Astrocyte of the cerebellum (primary cell): ENCODE data around the gene TOLLIP.
"Not testable (repeated sequence)": the region's sequence is repeated elsewhere in the genome, so short reads cannot be mapped to it uniquely, and the experiment has no call there.

Source experiments
- DNase-seq: peaks from one replicate; pipeline ENCODE4 v3.0.0-alpha.2; 2011; ENCODE audit warnings: low read depth
- H3K4me3 ChIP-seq: 2 replicates; pipeline ENCODE4 v1.5.1; 2011; ENCODE audit warnings: mild to moderate bottlenecking, low read depth, low read length, moderate library complexity
- in situ Hi-C: cut with HindIII; loops from 2 replicates; pipeline ENCODE4 v1.10.0; 2017; ENCODE audit warnings: low sequenced_read_pairs
- TF ChIP-seq, protein P1 (sequence below): IDR thresholded peaks from 2 replicates; pipeline ENCODE4 v1.5.1; 2012; ENCODE audit warnings: low read length, low read depth, moderate library complexity, mild to moderate bottlenecking; ENCODE audit errors: missing control alignments

The TOLLIP gene

DNA sequence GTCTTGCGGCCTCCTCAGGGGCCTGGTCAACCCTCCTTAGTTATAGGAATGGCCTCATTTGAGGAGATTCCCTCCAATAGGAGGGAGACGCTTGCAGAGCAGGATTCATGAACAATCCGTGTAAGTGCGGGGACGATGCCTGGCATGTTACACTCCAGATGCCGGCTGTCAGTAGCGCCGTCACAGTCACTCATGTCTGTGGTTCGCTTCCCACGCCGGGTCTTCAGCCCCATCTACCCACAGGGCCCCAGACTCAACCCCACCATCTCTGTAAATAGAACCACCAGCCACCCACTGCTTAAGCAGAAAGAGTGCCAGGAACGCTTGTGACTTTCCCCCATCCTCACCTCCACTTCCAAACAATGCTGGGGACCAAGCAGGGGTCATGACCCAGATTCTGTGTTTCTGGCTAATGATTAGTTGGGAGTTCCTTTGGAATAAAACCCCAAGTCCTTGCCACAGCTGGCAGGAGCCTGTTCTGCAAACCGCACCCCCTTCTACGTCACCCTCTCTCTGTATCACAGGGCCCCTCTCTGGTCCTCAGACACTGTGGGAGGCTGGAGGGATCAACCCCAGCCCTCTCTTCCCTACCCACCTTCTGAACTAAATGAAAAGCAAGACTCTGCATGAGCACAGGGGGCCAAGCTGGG, 38.8 kb upstream of the TOLLIP start:
- no peak for DNase-seq
- no peak overlapping the region for H3K4me3 ChIP-seq
- TF ChIP-seq, protein P1, sequence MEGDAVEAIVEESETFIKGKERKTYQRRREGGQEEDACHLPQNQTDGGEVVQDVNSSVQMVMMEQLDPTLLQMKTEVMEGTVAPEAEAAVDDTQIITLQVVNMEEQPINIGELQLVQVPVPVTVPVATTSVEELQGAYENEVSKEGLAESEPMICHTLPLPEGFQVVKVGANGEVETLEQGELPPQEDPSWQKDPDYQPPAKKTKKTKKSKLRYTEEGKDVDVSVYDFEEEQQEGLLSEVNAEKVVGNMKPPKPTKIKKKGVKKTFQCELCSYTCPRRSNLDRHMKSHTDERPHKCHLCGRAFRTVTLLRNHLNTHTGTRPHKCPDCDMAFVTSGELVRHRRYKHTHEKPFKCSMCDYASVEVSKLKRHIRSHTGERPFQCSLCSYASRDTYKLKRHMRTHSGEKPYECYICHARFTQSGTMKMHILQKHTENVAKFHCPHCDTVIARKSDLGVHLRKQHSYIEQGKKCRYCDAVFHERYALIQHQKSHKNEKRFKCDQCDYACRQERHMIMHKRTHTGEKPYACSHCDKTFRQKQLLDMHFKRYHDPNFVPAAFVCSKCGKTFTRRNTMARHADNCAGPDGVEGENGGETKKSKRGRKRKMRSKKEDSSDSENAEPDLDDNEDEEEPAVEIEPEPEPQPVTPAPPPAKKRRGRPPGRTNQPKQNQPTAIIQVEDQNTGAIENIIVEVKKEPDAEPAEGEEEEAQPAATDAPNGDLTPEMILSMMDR: no peak
- in situ Hi-C loops: no loop called here

DNA sequence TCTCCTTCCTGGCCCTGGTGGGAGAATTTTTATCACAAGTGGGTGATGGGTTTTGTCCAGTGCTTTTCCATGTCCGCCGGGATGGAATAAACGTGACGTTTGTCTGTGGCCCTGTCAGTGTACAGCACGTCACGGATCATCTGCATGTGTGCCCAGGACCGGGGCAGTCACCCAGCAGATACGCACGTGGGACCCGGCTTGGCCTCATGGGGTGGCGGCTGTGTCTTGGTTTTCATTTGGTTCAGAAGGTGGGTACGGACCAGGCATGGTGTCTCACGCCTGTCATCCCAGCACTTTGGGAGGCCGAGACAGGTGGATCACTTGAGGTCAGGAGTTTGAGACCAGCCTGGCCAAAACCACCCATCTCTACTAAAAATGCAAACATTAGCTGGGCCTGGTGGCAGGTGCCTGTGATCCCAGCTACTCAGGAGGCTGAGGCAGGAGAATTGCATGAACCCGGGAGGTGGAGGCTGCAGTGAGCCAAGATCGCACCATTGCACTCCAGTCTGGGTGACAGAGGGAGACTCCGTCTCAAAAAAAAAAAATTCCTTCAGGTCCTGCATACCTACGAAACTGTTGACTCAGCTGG, 38.1 kb upstream of the TOLLIP start:
- DNase-seq, in situ Hi-C loops, H3K4me3 ChIP-seq: not testable (repeated sequence)

DNA sequence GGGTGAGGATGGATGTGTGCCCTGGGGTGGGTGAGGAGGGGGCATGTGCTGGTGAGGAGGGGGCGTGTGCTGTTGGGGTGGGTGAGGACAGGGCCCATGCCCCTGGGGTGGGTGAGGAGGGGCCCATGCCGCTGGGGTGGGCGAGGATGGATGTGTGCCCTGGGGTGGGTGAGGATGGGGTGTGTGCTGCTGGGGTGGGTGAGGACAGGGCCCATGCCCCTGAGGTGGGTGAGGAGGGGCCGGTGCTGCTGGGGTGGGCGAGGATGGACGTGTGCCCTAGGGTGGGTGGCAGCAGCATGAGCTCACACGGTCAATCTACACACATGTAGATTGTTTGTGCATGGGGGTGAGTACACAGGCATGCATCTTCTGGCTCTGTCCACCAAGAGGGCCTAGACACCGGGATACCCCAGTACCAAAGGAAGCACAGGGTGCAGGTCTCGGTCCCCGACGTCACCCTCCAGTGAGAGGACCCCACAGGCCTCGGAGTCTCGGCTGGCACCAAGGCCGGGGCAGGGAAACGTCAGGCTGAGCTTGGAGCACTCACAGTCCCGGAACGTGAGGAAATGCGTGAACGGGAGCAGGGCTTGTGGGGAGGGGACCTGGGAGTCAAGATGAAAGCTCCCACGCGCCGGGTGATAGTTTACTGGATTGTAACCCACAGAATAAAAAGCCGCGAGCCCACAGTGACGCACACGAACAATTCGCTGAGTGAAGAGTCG, 37.4 kb upstream of the TOLLIP start:
- DNase-seq: no peak
- in situ Hi-C loops: no loop called here
- H3K4me3 ChIP-seq: no peak overlapping the region
- TF ChIP-seq, protein P1: no peak

DNA sequence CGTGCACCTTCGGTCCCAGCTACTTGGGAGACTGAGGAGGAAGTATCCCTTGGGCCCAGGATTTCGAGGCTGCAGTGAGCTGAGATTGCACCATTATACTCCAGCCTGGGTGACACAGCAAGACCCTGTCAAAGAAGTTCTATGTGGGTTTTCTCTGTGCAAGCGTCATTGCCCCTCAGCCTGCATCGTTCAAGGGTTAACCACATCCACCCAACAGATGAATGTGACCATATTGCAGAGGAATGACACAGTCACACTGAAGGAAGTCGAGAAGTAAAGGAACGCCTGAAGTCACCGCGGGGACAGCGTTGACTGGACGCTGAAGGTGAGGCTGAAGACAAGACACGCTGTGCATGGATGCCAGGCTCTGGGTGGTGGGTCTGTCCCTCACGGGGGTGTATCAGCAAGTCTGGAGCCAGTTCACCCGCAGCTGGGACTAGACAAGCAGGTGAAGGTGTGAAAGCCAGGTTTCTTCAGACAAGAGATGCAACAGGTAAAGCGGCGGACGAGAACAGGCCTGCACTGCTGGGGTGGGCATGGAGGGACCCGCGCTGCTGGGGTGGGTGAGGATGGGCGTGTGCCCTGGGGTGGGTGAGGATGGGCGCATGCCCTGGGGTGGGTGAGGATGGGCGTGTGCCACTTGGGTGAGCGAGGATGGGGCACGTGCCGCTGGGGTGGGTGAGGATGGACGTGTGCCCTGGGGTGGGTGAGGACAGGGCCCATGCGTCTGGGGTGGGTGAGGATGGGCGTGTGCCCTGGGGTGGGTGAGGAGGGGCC, 36.5 kb upstream of the TOLLIP start:
- TF ChIP-seq, protein P1: no peak
- no peak overlapping the region for H3K4me3 ChIP-seq
- in situ Hi-C loops: no loop called here
- no peak for DNase-seq

DNA sequence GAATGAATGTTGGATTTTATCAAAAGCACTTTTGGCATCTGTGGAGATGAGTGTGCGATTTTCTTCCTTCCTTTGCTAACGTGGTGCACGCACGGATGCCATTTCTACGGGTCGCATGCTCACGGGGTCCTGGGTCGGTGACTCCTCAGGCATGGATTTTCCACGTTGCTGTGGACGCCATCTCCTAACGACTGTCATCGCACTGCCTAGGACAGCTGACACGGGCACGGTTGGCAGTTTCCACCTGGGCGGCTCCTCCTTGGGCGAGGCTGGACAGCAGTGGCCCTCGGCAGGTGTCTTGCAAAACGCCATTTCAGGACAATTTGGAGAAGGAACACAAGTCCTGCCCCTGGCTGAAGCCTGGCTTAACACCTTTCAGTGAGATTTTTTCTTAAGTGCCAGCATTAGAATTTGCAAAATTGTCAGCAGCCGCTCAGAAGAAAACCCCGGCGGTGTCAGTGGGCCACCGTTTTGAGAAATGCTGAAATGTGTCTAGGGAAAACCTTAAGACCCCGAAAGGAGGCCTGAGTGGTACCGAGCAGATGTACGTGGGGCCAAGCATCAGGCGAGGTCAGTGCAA, 34.7 kb upstream of the TOLLIP start:
- no peak overlapping the region for H3K4me3 ChIP-seq
- in situ Hi-C loops: no loop called here
- TF ChIP-seq, protein P1: no peak
- no peak for DNase-seq

DNA sequence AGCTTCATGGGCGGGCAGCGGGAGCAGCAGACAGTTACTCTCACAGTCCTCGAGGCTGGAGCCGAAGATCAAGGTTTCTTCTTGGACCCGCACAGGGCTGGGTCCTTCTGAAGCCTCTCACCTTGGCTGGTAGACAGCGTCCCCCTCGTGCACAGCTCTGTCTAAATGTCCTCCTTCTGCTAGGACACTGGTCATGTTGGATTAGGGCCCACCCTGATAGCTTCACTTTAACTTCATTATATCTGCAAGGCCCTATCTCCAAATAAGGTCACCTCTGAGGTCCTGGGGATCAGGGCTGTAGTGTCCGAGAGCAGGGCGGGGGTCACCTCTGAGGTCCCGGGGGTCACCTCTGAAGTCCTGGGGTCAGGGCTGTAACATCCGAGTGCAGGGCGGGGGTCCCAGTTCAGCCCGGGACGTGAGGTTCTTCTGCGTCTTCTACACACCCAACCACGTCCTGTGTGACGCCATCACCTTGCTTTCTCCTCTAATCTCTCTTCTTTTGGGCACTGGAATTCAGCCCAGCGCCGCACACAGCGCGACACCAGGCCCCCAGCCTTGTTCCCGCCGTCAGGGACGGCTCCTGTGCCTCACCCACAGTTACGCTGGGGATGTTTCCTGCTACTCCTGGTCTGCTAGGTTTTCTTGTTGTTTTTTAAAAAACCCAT, 34.1 kb upstream of the TOLLIP start:
- in situ Hi-C loops: no loop called here
- no peak for DNase-seq
- H3K4me3 ChIP-seq: no peak overlapping the region
- TF ChIP-seq, protein P1: no peak
